Breast epithelium (tissue), 4 donors: ENCODE data around the gene FBN1. TPM values are rescaled to one million over a fixed set of nuclear protein-coding genes. Genes with fewer than 3 reads are reported as not detected.

Source experiments
- DNase-seq, 2 donors: peaks; one replicate each; pipeline ENCODE4 v3.0.0-alpha.2; 2019; ENCODE audit warnings: low spot score in 2 of 2
- H3K27ac ChIP-seq, 2 donors: fragments of 200-600 bp; sonication (generic) in 1 of 2; one replicate each; pipeline ENCODE4 v1.5.1; 2016 to 2019; ENCODE audit warnings: mild to moderate bottlenecking in 1 of 2
- H3K27me3 ChIP-seq, 2 donors: fragments of 200-600 bp; sonication (generic) in 1 of 2; one replicate each; pipeline versions ENCODE4 v1.5.1 to v1.6.0; 2017 to 2019; ENCODE audit warnings: control low read depth in 1 of 2, mild to moderate bottlenecking in 1 of 2
- H3K36me3 ChIP-seq: fragments of 200-600 bp; one replicate; pipeline ENCODE4 v1.5.1; 2019
- H3K4me1 ChIP-seq, 2 donors: fragments of 200-600 bp; sonication (generic); one replicate each; pipeline ENCODE4 v1.5.1; 2016 to 2019; ENCODE audit warnings: control low read depth in 1 of 2
- H3K4me3 ChIP-seq, 3 donors: fragments of 200-600 bp; sonication (generic); 1 replicate in 2 of 3; 2 replicates in 1 of 3; pipeline ENCODE4 v1.5.1; 2016 to 2019; ENCODE audit warnings: mild to moderate bottlenecking in 3 of 3, moderate library complexity in 2 of 3
- H3K9me3 ChIP-seq, 2 donors: fragments of 200-600 bp; sonication (generic) in 1 of 2; one replicate each; pipeline ENCODE4 v1.5.1; 2016 to 2019; ENCODE audit warnings: control low read depth in 1 of 2
- POLR2A ChIP-seq: fragments of 450-650 bp; IDR thresholded peaks from one replicate; pipeline ENCODE4 v1.6.1; 2016; ENCODE audit warnings: antibody characterized with exemption, mild to moderate bottlenecking, moderate library complexity
- POLR2AphosphoS5 ChIP-seq, 3 donors: sonication (generic); formaldehyde crosslinking; IDR thresholded peaks; one replicate each; pipeline ENCODE4 v1.6.1; 2017; ENCODE audit warnings: antibody characterized with exemption in 3 of 3
- intact Hi-C: fragments of 100-400 bp; cut with DNase I; formaldehyde crosslinking; loops from one replicate; pipeline ENCODE4 v1.15.1; 2023; ENCODE audit warnings: low total_unique reads
- total RNA-seq, 3 donors: library from RNA; depleted of rRNA; stranded (reverse); fragments of >200 nt; gene quantifications; one replicate each; pipeline ENCODE4 v1.1.0, GENCODE V29; 2016
- TF ChIP-seq, protein P1 (sequence below), 3 donors: fragments of 450-650 bp; IDR thresholded peaks; one replicate each; pipeline ENCODE4 v1.5.1; 2016 to 2017; ENCODE audit warnings: antibody characterized with exemption in 3 of 3, mild to moderate bottlenecking in 3 of 3, moderate library complexity in 3 of 3

FBN1 gene
- total RNA-seq, 3 donors from 2014 or later, result 38.5 to 210 (median 83.2) TPM

DNA sequence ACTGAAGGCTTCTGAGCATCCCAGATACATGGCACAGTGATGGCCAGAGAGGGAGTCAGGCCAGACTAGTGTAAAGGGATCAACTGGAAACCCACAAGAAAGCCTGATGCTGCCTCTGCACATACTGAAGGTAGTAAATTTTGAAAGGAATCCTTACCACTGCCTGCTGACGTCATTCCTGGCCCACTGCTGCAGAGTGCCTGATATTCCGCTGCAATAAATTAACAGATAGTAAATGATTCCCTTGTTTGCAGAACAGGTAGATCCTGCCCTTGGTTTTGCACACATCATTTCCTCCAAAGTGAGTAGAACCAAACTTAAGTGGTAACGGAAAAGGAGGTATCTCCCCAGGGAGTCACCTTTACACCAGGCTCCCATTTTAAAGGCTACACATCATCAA is 146.7 kb downstream of the FBN1 start:
- DNase-seq, result no peak
- no peak overlapping the region for H3K27ac ChIP-seq
- intact Hi-C loops, result no loop called here
- TF ChIP-seq POLR2A (no peak), POLR2AphosphoS5 (IDR thresholded peaks at IDR 0.05) (no peak)
- TF ChIP-seq, protein P1, sequence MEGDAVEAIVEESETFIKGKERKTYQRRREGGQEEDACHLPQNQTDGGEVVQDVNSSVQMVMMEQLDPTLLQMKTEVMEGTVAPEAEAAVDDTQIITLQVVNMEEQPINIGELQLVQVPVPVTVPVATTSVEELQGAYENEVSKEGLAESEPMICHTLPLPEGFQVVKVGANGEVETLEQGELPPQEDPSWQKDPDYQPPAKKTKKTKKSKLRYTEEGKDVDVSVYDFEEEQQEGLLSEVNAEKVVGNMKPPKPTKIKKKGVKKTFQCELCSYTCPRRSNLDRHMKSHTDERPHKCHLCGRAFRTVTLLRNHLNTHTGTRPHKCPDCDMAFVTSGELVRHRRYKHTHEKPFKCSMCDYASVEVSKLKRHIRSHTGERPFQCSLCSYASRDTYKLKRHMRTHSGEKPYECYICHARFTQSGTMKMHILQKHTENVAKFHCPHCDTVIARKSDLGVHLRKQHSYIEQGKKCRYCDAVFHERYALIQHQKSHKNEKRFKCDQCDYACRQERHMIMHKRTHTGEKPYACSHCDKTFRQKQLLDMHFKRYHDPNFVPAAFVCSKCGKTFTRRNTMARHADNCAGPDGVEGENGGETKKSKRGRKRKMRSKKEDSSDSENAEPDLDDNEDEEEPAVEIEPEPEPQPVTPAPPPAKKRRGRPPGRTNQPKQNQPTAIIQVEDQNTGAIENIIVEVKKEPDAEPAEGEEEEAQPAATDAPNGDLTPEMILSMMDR (IDR thresholded peaks at IDR 0.05), result no peak
- H3K27me3 ChIP-seq, result no peaks in the 10 kb centered on the region
- no peak overlapping the region for H3K4me3 ChIP-seq
- no peaks in the 10 kb centered on the region for H3K36me3 ChIP-seq
- H3K4me1 ChIP-seq, result no peaks in the 10 kb centered on the region
- H3K9me3 ChIP-seq, result no peaks in the 10 kb centered on the region

DNA sequence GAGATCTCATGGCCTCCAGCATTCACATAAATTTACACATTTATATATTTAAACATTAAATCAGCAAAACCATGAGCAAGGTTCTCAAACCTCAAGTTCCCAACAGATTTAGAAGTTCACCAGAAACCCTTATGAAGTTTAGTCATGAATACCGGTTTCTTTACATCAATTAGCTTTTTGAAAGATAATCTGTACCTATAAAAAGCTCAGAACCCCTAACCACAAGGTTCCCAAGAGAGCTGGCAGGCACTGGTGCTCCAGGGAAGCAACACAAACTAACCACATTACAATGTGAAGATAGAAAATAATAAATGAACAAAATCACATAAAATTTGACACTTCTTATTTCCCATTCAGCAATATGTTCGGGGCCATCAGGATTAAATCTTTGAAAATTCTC is 150.9 kb downstream of the FBN1 start:
- Histone ChIP-seq H3K36me3 (no peaks in the 10 kb centered on the region), H3K4me3 (no peak overlapping the region), H3K9me3 (no peaks in the 10 kb centered on the region), H3K27me3 (no peaks in the 10 kb centered on the region), H3K27ac (peak overlapping the region in 1 of 2 donors; percentile 60), H3K4me1 (no peaks in the 10 kb centered on the region)
- no peak for TF ChIP-seq POLR2AphosphoS5 (IDR thresholded peaks at IDR 0.05)
- no peak for TF ChIP-seq POLR2A
- TF ChIP-seq, protein P1 (IDR thresholded peaks at IDR 0.05), result no peak
- no peak for DNase-seq
- intact Hi-C loops, result no loop called here

DNA sequence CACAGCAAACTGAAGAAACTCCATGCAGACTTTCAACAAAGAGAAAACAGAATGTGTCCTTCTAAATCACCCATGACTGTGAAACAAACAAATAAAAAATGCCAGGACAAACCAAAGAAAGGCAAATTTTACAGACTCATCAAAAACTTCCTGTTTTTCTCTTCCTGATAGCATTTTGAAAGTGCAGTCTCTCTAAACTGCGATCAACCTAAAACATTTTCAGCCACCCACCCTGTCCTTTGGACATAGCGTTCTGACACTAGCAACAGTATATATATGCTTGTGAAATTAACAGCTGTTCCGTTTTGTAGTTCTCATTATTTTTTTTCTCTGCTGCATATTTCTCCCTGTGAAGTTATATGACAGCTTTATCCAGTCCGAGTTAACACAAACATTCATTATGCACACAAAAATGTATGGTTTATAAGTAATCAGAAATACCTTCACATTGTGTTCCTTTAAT is 151.7 kb downstream of the FBN1 start:
- intact Hi-C loops, result no loop called here
- Histone ChIP-seq H3K4me1 (no peaks in the 10 kb centered on the region), H3K27me3 (no peaks in the 10 kb centered on the region), H3K9me3 (no peaks in the 10 kb centered on the region), H3K27ac (peak overlapping the region; percentile 44 to 52), H3K36me3 (no peaks in the 10 kb centered on the region), H3K4me3 (no peak overlapping the region)
- TF ChIP-seq, protein P1 (IDR thresholded peaks at IDR 0.05), result no peak
- TF ChIP-seq POLR2A, result no peak
- TF ChIP-seq POLR2AphosphoS5 (IDR thresholded peaks at IDR 0.05), result no peak
- no peak for DNase-seq

DNA sequence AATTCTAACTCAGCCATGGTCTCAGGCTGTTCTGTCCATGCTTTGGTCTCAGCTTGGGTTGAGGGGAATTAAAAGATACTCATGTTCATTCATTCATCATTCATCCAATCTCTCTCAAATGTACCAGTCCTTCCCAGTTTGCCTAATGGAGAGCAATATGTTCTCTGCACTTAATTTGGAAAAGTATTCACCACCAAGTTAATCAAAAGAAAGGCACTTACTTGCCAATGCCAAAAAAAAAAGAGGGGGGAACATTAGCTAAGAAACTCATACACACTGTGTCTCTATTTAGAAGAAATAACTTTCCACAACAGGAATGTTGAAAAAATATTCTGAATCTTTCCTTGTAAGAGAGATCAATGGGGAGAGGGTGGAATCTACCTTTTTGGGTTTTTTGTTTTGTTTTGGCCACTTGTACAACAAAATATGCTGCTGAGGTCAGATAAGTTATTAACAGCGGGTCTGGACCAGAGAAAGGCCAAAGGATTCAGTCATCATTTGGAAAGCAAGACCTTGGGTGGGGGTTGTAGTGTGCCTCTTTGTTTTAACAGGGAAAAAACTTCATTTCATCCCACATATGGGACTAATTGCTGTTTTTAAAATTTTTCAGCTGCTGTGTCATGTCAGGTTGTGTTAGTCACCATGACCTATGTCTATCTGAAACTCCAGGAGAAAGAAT is 152.3 kb downstream of the FBN1 start:
- no peak for DNase-seq
- no peaks in the 10 kb centered on the region for H3K4me1 ChIP-seq
- TF ChIP-seq POLR2AphosphoS5 (IDR thresholded peaks at IDR 0.05) (peak in 1 of 3 donors; percentile 57), POLR2A (no peak)
- TF ChIP-seq, protein P1 (IDR thresholded peaks at IDR 0.05), result no peak
- peak overlapping the region; percentile 16 to 52 for H3K27ac ChIP-seq
- no peaks in the 10 kb centered on the region for H3K36me3 ChIP-seq
- no peaks in the 10 kb centered on the region for H3K9me3 ChIP-seq
- intact Hi-C loops, result no loop called here
- H3K4me3 ChIP-seq, result no peak overlapping the region
- H3K27me3 ChIP-seq, result no peaks in the 10 kb centered on the region

DNA sequence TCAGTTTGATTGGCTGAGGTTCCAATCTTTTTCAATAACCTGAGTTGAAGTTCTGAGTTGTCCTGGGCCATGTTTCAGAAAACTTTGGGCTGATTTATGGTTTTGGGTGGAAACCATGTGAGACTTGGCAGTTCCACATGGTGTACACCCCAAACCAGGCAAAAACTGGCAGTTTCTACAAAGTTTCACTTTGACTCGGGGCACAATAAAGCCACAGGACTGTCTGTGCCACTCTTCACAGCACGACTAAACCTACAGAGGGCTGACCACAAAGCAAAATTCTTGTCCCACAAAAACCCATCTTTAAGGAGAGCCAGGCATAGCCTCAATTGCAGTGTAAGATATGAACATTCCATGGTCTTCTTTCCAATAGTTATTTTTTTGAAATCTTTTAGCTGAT is 159.3 kb downstream of the FBN1 start:
- Histone ChIP-seq H3K4me3 (no peak overlapping the region), H3K9me3 (no peaks in the 10 kb centered on the region), H3K27ac (no peak overlapping the region), H3K36me3 (no peaks in the 10 kb centered on the region), H3K4me1 (no peaks in the 10 kb centered on the region), H3K27me3 (no peaks in the 10 kb centered on the region)
- no peak for TF ChIP-seq POLR2A
- no peak for TF ChIP-seq POLR2AphosphoS5 (IDR thresholded peaks at IDR 0.05)
- TF ChIP-seq, protein P1 (IDR thresholded peaks at IDR 0.05), result no peak
- intact Hi-C loops, result no loop called here
- no peak for DNase-seq
